GM19395 (cell line): ENCODE data around the gene PTPRG.
"Not testable (repeated sequence)": the region's sequence is repeated elsewhere in the genome, so short reads cannot be mapped to it uniquely, and the experiment has no call there.

Experiments
- ATAC-seq: cut with Tn5 transposase; IDR thresholded peaks from one replicate; pipeline ENCODE4 v1.9.1; 2021; ENCODE audit warnings: mild to moderate bottlenecking, moderate library complexity; ENCODE audit not compliant: unreplicated experiment

Gene PTPRG

DNA sequence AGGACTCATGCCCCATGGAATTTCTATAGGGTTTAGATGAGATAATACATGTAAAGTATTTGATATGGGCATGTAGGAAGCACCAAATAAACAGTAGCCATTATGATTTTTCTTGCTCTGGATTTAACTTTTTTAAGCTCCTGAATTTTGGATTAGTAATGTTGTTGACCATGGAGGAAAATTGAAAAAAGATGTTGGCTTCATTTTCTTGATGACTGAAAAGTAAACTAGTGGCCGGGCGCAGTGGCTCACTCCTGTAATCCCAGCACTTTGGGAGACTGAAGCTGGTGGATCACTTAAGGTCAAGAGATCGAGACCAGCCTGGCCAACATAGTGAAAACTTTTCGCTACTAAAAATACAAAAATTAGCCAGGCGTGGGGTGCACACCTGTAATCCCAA, 120.3 kb downstream of the PTPRG start:
- ATAC-seq: no peak

DNA sequence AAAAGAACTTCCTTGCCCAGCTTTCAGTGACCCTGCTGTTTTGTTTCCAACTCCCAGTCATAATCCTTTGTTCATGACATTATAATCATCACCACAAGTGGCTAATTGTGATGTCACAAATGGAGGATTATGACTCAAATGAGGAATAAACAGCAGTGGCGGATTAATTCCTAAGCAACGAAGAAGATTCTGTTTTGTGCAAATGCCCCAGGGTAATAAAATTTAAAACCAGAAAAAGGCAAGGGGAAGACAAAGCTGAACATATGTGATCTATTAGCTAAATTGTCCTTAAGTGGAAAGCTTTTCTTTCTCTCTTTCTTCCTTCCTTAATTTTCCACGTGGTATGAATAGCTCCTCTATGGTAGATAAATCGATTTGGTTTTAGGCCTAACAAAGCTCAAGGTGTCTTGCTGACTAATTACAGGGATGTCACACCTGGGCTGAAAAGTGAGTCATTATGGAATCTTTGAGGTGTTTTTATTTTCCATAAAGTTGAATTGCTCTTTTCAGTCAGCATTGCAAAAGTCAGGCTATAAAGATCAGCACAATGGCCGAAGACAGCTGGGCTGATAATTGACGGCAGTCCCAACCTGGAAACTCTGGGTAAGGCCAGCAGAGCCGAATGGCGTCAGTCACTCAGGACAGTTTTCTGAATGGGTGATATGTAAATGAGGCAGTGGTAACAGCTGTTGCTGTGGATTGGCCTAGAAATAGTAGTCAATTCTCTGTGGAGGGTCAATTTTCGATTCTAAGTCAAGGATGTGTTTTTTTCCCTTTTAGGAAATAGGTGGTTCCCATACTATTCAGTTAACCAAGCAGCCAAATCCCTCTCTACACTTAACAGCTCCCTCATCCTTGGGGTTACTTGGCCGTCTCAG, 121.5 kb downstream of the PTPRG start:
- no peak for ATAC-seq

DNA sequence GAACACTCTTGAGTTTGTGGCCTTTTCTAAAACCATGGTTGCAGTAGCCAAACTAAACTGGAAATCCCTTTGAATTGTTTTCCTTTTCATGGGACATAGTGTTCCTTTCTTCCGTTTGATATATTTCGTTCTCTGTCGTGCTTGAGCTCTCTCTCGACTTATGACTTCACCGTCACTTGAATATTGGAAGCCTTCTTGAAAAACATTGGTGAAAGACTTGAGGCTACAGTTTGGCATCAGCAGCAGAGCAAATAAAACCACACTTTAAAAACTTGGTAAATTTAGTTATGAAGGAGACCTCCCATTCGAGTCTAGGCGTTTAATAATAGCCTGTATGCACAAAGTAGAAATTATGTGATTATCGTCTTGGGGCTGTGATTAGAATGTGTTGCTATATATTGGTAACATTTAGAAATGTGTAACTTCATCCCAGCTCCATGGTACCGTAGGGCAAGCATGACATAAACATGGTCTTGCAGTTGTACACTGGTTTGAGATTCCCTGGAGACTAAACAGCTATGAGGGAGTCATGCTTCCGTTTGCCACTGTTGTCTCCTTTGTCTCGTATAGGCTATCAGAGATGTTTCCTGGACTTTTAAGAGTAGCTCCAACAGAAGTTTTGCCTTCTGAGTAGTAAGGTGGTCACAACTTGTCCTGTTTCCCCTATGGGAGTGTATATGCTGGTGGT, 122.3 kb downstream of the PTPRG start:
- no peak for ATAC-seq

DNA sequence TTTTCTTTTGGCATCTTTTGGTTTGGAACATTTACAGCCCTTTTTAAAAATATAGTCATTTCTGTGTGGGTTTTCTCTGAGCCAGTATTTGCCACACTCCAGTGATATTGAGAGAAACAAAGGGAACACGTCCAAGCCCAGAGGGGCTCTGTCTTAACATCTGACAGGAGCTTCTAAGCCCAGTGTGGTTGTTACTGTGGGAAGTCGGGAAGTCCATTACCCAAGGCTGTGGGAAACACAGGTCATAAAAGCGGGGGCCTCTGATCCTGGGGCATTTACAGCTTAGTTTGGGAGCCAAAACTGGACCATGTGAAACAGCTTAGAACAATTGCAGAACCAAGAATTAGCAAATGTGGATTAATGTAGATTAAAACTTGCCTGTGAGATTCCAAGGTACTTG, 123.0 kb downstream of the PTPRG start:
- no peak for ATAC-seq

DNA sequence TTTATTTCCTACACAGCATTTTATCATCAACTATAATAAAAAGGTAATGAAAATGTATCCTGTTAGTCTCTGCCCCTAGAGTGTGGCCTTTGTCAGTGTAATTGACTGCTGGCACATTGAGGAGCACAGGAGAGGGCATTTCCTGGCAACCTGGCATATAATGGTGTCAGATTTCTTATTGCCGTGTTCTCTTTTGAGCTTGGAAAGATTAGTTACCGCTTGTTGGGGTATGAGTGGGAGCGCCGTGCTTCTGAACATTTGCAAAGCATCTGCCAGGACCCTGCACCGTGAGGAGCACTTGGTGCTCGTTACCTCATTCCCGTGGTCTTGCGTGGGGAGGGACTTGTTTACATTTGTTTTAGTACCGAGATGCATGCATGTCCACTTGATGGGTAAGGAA, 124.4 kb downstream of the PTPRG start:
- ATAC-seq: no peak

DNA sequence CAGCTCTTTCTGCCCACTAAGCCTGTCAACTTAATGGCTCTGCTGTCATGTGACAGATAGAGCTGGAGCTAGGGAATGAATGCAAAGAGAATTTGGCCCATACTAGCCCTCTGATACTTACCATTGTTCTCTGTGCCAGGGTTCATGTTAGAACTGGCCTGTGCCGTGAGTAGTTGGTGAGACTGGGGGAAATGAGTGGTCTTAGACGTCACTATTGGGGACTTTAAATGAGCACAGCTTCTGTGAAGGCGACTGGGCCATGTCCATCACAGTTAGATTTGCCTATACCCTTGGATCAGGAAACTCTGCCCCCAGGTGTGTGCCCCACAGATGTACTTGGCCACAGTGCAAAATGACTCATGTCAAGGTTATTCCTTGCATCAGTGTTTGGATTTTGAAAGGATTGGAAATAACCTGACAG, 124.9 kb downstream of the PTPRG start:
- no peak for ATAC-seq

DNA sequence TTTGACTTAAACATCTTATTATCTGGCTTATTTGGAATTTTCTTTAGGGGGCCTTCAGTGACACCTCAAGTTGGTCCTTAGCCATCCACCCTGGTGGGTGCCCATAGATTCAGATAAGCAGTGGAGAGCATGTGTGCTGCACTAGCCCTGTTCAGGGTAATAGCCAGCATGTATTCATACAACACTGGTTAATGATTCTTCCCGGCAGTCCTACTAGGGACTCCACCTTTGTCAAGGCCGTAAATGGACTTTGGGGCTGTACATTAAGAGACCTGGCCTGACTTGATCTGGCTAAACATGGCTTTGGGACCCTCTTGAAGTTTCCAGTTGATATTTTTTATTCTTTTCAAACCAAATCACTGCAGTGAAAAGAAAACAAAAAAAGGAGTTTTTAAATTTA, 125.8 kb downstream of the PTPRG start:
- ATAC-seq: no peak

DNA sequence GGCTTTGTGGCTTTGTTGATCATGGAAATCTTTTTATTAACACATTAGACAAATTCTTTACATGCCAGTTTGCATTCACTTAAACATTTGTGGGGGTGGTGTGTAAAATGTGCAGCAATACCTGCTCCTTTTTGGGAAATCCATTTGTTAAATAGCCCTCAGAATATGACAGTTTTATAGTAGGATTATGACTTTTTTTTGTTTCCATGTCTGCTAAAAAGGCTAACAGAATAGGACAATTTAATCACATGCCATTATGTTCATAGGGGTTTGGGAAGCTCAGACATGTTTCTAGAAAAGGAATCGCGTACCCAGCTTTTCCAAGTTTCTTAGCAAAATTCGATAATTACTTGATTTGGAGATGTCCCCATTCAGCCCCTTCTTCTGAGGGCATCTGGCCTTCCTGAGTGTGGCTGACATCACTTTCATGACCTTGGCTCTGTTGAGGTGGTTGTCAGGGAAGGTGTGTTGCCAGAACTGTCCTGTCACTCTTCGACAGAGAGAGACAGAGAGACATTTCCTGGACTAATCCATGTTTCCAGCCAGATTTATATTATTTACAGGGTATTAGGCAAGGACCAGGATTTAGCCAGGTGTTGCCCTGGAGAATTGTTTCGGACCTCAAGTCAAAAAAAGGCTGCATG, 126.4 kb downstream of the PTPRG start:
- no peak for ATAC-seq

DNA sequence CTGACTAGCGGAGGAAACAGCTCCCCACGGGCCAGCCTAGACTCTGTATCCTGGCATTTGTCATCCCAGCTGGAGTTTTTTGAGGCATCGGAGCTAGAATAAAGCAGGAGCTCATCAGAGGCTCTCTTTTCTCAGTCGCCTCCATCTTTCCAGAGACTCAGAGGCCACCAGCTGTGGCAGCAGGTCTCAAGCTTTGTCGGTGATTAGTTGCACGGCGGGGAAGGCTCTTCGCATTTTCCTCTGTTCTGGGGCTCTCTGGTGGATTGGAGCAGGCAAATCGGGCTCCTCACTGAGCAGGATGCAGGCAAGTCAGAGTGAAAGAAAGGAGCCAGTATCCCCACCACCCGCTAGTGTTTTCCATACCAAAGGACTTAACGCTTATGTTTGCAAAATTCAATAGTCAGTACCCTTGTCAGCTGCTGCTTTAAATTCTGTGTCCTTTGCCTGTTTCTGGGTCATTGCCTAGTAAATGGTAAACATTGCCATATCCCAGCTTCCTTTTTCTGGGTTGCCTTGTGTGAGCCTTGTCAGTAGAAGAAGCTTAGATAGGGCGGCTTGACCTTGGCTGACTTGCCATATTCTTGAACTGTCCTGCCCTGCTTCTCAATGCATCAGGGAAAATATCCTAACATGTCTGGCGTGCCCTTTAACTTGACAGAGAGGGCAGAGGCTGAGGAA, 127.1 kb downstream of the PTPRG start:
- no peak for ATAC-seq

DNA sequence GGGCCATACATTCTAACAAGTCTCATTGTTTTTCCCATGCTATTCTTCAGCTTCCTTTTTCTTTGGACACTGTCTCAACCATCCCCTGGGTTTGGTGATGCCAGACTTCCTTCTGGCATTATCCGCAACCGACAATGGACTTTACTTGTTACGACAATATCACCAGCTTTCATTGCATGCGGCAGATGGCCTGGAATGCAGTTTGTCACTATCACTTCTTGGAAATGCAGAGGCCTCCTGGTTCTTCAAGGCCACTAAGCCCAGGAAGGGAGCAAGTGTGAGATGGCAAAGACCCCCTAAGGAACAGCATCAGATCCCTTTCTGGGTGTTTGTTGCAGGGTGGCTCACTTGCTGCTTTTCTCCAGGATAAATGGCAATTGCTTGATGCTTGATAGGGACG, 128.6 kb downstream of the PTPRG start:
- ATAC-seq: no peak

DNA sequence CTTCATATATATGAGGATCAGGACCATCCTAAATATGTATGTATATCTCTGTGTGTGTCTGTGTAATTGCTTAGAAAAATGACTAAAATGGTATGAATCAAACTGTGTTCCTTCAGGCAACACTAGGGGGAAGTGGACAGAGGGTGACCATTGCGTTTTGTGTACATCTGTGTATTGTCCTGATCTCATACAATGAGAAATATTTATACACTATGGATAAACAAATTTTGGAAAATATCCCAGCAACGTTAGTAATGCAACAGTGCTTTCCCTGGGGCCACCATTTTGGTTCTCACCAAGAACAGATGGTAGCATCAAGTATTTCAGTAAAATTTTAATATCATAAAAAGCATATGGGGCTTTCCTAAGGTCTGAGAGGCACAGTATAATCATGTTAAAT, 130.1 kb downstream of the PTPRG start:
- ATAC-seq: no peak

DNA sequence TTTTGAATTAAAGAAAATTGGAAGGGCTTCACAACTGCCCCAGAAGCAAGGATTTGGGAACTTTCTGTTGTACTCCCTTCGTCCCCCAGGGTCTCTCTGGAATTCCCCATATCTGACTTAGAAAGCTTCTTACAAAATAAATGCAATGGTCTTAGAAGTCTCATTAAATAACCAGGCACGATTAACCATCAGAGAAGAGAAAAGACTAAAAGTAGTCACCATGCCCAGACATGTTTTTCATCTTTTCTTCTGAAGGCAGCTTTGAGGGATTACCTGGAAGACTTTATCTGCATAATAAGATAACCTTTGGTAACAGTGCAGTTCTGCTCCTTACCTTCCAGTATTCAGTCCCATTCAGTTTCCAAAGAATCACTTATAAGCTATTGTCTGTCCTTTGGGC, 135.9 kb downstream of the PTPRG start:
- ATAC-seq: no peak

DNA sequence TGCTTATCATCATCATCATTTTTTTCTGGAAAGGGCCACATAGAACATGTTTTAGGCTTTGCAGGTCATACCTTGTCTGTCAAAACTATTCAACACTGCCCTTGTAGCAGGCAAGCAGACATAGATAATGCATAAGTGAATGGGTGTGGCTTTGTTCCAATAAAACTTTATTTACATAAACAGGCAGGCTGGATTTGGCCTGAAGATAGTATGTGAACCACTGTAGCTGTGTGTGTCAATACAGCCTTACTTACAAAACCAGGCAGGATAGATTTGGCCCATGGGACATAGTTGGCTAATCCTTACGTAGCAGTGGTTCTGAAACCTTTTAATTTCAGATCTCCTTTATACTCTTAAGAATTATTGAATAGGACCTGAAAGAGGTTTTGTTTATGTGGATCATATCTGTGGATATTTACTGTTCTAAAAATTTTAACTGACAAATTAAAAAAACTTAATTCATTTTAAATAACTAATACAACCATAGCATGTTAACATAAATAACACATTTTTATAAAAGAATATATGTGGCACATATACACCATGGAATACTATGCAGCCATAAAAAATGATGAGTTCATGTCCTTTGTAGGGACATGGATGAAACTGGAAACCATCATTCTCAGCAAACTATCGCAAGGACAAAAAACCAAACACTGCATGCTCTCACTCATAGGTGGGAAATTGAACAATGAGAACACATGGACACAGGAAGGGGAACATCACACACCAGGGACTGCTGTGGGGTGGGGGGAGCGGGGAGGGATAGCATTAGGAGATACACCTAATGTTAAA, 137.1 kb downstream of the PTPRG start:
- not testable (repeated sequence) for ATAC-seq

DNA sequence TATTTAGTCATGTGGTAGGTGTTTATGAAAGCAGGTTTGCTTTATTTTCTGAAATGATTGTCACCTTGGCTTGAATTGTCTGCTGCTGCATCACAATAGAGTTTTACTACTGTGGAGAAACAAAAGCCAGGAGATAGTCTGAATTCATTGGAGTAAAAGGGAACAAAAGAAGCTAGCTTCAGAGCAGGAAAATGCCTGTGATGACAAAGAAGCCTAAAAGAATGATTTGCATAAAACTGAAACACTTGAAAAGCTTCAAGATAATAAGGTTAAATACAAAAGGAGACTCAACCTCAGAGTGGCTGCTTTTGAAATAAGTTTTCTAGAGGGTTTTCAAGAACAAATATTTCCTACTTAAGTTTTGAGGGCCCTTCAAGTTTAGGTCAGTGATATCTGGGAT, 138.3 kb downstream of the PTPRG start:
- no peak for ATAC-seq

DNA sequence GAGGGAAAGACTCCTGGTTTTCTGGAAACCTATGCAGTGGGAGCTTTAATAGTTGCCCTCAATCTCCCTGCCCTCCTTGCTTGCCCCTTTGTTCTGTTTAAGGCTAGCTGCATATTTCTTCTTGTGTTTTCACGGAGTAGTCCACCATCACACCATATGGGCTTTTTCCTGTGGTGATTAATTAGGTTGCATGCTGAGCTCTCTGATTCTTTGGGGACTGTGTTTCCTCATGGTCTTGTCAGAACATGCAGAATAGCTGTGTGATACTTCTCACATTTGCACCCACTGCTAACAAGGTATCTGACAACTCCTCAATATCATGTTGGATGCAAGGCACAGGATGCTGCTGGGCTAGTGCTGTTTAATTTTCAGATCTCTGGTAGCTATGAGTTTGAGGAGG, 139.6 kb downstream of the PTPRG start:
- ATAC-seq: no peak

DNA sequence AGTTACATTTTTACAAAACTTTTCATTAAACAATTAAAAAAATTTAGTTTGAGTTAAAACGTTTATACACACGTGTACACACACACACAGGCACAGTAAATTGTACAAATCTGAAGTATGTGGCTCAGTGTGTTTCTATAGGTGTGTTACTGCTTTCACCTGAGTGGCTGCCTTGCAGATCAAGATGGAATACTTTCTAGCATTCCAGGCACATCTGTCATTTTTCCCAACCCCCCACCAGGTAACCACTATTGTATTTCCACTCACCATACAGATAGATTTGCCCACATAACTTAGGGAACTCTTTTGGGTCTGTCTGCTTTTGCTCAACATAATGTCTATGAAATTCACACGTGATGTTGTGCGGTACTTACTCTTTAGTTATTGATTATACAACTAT, 141.1 kb downstream of the PTPRG start:
- no peak for ATAC-seq

DNA sequence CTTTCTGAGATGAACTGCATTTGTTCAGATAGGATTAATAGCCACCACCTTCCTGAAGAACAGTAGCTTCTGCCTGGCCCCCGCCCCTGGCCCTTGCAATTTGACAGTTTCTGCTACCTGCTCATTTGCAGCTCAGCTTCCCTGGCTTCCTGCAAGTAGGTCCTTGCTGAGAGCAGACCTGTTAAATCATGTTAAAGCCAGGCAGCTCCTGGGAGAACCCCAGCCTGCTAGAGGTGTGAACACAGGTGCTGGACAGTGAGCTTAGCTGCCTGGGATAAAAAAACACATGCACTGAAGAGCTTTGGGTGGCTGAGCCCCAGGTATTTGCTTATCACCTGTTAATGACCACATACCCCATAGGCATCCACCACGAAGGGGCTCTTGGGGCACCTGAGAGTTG, 143.4 kb downstream of the PTPRG start:
- no peak for ATAC-seq

DNA sequence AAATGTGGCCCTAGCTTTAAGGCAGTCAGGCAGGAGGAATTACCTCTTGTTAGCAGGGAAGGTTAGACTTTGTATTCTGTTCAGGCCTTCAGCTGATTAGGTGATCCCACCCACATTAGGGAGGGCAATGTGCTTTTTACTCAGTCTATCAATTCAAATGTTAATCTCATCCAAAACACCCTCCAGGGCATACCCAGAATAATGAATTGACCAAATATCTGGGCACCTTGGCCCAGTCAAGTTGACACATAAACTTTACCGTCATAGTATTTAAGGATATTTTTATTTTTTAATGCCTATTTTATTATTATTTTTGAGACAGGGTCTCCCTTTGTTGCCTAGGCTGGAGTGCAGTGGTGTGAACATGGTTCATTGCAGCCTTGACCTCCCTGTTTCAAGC, 146.1 kb downstream of the PTPRG start:
- no peak for ATAC-seq

DNA sequence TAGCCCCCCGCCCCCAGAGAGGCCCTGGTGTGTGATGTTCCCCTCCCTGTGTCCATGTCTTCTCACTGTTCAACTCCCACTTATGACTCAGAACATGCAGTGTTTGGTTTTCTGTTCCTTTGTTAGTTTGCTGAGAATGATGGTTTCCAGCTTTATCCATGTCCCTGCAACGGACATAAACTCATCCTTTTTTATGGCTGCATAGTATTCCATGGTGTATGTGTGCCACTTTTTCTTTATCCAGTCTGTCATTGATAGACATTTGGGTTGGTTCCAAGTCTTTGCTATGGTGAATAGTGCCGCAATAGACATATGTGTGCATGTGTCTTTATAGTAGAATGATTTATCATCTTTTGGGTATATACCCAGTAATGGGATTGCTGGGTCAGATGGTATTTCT, 149.5 kb downstream of the PTPRG start:
- not testable (repeated sequence) for ATAC-seq

DNA sequence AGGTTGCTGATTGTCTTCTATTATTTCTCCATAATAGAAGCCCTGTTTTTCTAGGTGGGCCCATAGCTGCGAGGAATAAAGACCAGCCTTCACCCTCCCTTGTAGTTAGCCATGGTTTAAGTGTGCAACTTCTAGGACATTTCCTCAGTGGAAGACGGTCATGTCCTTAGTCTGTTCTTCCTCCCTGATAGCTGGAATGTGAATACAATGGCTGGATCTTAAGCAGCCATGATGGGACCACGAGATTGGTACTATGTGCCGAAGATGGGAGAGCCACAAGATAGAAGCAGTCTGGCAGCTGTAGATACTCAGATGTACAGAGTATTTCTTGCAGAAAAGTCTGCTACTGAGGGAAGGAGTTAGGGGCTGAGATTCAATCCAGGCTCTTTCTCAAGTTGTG, 152.9 kb downstream of the PTPRG start:
- ATAC-seq: no peak
